ENCODE measurements around the gene NTHL1. TPM values are rescaled to one million over a fixed set of nuclear protein-coding genes. Genes with fewer than 3 reads are reported as not detected.

The NTHL1 gene
- total and polyA plus RNA-seq, 2 of the 13 experiments (the other 11 are each of a cell fraction or from before 2014, with no cell fraction given), result 47.5 to 64.9 TPM

GRCh38 chr16:2029350-2029749 lies 18.3 kb downstream of the NTHL1 start:
- WGBS (ENCODE audit: low lambda C conversion rate), result no CpG with 5 or more reads among the region's 22 CpGs
- DNase-seq (ENCODE audit: low spot score) (no peak), ATAC-seq (no peak), FAIRE-seq (no peak)
- no peak overlapping the region for H3K4me2 ChIP-seq (ENCODE audit: low read depth, low read length)
- no peak overlapping the region for H3K27ac ChIP-seq (ENCODE audit: extremely low read length, insufficient read depth, low read length)
- no peak overlapping the region for H3K4me3 ChIP-seq (replicated peaks in 1 of 3; ENCODE audit: insufficient read depth in 1 of 3, low read depth in 2 of 3, low read length in 3 of 3)
- H3K4me1 ChIP-seq (ENCODE audit: insufficient read depth, low read length), result peaks cover 76% of the 10 kb centered on the region
- no peaks in the 10 kb centered on the region for H3K9me3 ChIP-seq (ENCODE audit: low read length)
- BruUV-seq (replicated peaks), result no TSS peak
- H3K9ac ChIP-seq (ENCODE audit: insufficient read depth, low read depth, low read length), result no peak overlapping the region
- ChIA-PET CTCF (ENCODE audit: low intra/inter-chr PET ratio, low total read pairs) (no interaction called here), POLR2A (no interaction called here)
- intact Hi-C loops (cut with micrococcal nuclease; ENCODE audit: unreplicated experiment) (no loop called here), in situ Hi-C loops (cut with HindIII; ENCODE audit: extremely low pct_ligation_motif_present, low pct_unique_long_range_greater_than_20kb) (no loop called here)
- TF ChIP-seq RBFOX2 (IDR thresholded peaks at IDR 0.05; ENCODE audit: low read depth, low read length) (0 out of 2 replicates have a peak, but pooled peaks have one; percentile 31), DNMT1 (CRISPR knock-in tag; IDR thresholded peaks at IDR 0.05) (no peak)
- 0 out of 2 replicates have a peak, but pooled peaks cover 7% of the 10 kb centered on the region for H4K20me1 ChIP-seq (ENCODE audit: insufficient read depth, low read length)
- H3K27me3 ChIP-seq (ENCODE audit: control insufficient read depth in 1 of 2, insufficient read depth in 2 of 2, low read length in 2 of 2), result peaks cover 0 to 9% of the 10 kb centered on the region in 2 experiments; a peak in 1 of 5 replicates
- peaks cover 3% of the 10 kb centered on the region for H3K79me2 ChIP-seq (ENCODE audit: insufficient read depth, low read length)
- H2AFZ ChIP-seq (ENCODE audit: low read length), result no peak overlapping the region
- no peaks in the 10 kb centered on the region; a peak in 1 of 5 replicates for H3K36me3 ChIP-seq (replicated peaks in 1 of 2; ENCODE audit: control insufficient read depth in 1 of 2, insufficient read depth in 2 of 2, low read length in 2 of 2)

DNA sequence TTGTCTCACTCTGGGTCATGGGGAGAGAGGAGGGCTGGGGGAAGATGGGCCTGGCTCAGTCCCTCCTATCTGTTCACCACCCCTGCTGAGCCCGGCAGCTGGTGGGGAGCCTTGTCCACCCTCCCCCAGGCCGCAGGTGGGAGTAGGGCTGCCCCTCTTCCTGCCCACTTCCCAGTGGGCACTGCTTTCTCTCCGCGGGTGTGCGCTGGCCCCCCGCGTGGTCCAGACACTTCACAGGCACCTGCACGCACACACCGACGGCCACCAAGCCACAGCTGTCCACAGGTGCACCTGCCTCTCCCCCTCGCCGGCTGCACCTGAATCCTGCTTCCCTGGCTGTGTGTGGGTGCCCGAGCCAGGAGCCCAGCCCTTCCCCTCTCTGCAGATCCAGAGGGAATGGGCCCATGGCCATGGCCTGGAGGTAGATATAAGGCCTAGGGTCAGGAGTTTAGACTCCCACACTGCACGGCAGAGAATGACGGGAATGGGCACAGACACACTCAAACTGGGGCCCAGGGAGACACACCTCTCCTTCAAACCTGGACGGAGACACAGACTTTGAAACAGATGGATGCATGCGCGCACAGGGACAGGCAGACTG lies 18.9 kb downstream of the NTHL1 start:
- Histone ChIP-seq H2AFZ (ENCODE audit: low read length) (no peak overlapping the region), H3K4me3 (replicated peaks in 1 of 3; ENCODE audit: insufficient read depth in 1 of 3, low read depth in 2 of 3, low read length in 3 of 3) (no peak overlapping the region), H3K4me1 (ENCODE audit: insufficient read depth, low read length) (peaks cover 76% of the 10 kb centered on the region), H3K36me3 (replicated peaks in 1 of 2; ENCODE audit: control insufficient read depth in 1 of 2, insufficient read depth in 2 of 2, low read length in 2 of 2) (no peaks in the 10 kb centered on the region; a peak in 1 of 5 replicates), H3K9ac (ENCODE audit: insufficient read depth, low read depth, low read length) (0 out of 2 replicates have a peak overlapping the region, but pooled peaks have one; percentile 54), H3K9me3 (ENCODE audit: low read length) (no peaks in the 10 kb centered on the region), H3K27ac (ENCODE audit: extremely low read length, insufficient read depth, low read length) (no peak overlapping the region), H3K4me2 (ENCODE audit: low read depth, low read length) (peak overlapping the region; percentile 89), H3K27me3 (ENCODE audit: control insufficient read depth in 1 of 2, insufficient read depth in 2 of 2, low read length in 2 of 2) (peaks cover 1 to 9% of the 10 kb centered on the region in 2 experiments; a peak in 2 of 5 replicates), H4K20me1 (ENCODE audit: insufficient read depth, low read length) (0 out of 2 replicates have a peak, but pooled peaks cover 7% of the 10 kb centered on the region), H3K79me2 (ENCODE audit: insufficient read depth, low read length) (peaks cover 3% of the 10 kb centered on the region)
- CTCF ChIA-PET (ENCODE audit: low intra/inter-chr PET ratio, low total read pairs), result no interaction called here
- TF ChIP-seq FOXC1 (CRISPR knock-in tag; IDR thresholded peaks at IDR 0.05; ENCODE audit: borderline replicate concordance) (no peak), ZMYM4 (CRISPR knock-in tag; IDR thresholded peaks at IDR 0.05) (0 out of 2 replicates have a peak, but pooled peaks have one; percentile 1), ZNF660 (CRISPR knock-in tag; IDR thresholded peaks at IDR 0.05; ENCODE audit: borderline replicate concordance, low read depth) (no peak), GATA4 (IDR thresholded peaks at IDR 0.05; ENCODE audit: borderline replicate concordance, low read depth) (no peak), ZMYM3 (CRISPR knock-in tag; IDR thresholded peaks at IDR 0.05) (no peak), ZNF354B (CRISPR knock-in tag; IDR thresholded peaks at IDR 0.05) (no peak)
- 91% methylated on average over 16 of the region's 18 CpGs for WGBS (ENCODE audit: low lambda C conversion rate)
- BruUV-seq (replicated peaks), result TSS peak; percentile 37
- ATAC-seq (no peak), FAIRE-seq (no peak), DNase-seq (ENCODE audit: low spot score) (no peak)
- intact Hi-C loops (cut with micrococcal nuclease; ENCODE audit: unreplicated experiment), result no loop called here
- in situ Hi-C loops (cut with HindIII; ENCODE audit: extremely low pct_ligation_motif_present, low pct_unique_long_range_greater_than_20kb), result no loop called here
- POLR2A ChIA-PET, result interaction anchor here (1.8 to 6.2 kb wide), 3 partner anchors 7 to 20 kb away, joined by 6 to 62 read pairs (median 14); no protein-coding TSS in a partner anchor
